HFF-Myc (cell line): ENCODE data around the gene CIPC.

ENCODE experiments used
- DNase-seq: peaks from one replicate; pipeline ENCODE4 v3.0.0-alpha.2; 2011; ENCODE audit warnings: low read depth; ENCODE audit errors: extremely low read depth
- H3K4me3 ChIP-seq: replicated peaks from 2 replicates; pipeline ENCODE4 v1.5.1; 2011; ENCODE audit warnings: low read depth, mild to moderate bottlenecking, control low read depth, low read length
- TF ChIP-seq, protein P1 (sequence below): IDR thresholded peaks from 2 replicates; pipeline ENCODE4 v1.5.1; 2012; ENCODE audit warnings: mild to moderate bottlenecking, low read depth, low read length, control low read depth; ENCODE audit errors: missing control alignments

The CIPC gene

DNA sequence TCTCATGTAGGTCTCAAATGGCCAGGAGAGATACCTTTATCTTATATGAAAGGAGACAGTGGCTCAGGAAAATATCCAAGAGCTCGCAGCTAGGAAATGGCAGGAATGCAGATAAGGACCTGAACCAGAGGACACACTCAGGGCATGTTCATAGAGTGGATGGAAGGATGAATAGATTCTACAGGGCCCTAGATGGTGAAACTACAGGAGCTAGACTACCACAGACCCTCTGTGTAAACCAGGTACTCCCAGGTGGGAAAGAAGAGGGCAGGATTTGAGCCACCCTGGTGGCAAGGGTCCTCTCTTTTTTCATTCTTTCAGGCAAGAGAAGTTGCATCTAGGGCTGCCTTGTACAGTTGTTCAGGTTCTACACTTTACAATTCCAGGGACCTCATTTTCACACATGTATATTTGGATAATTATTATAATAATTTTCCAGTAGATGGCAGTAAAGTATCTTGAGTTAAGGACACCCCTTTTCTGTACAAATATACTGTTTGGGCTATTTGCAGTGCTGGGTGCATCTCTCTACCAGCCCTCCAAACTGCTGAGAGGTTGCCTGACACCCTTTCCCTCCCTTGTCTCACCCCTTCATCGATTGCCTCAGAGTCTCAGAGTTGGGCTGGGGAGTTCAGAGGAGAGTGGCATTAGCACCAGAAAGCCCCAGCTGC is 54.0 kb downstream of the CIPC start:
- DNase-seq: no peak
- TF ChIP-seq, protein P1, sequence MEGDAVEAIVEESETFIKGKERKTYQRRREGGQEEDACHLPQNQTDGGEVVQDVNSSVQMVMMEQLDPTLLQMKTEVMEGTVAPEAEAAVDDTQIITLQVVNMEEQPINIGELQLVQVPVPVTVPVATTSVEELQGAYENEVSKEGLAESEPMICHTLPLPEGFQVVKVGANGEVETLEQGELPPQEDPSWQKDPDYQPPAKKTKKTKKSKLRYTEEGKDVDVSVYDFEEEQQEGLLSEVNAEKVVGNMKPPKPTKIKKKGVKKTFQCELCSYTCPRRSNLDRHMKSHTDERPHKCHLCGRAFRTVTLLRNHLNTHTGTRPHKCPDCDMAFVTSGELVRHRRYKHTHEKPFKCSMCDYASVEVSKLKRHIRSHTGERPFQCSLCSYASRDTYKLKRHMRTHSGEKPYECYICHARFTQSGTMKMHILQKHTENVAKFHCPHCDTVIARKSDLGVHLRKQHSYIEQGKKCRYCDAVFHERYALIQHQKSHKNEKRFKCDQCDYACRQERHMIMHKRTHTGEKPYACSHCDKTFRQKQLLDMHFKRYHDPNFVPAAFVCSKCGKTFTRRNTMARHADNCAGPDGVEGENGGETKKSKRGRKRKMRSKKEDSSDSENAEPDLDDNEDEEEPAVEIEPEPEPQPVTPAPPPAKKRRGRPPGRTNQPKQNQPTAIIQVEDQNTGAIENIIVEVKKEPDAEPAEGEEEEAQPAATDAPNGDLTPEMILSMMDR: peak; percentile 17
- H3K4me3 ChIP-seq: no peak overlapping the region

DNA sequence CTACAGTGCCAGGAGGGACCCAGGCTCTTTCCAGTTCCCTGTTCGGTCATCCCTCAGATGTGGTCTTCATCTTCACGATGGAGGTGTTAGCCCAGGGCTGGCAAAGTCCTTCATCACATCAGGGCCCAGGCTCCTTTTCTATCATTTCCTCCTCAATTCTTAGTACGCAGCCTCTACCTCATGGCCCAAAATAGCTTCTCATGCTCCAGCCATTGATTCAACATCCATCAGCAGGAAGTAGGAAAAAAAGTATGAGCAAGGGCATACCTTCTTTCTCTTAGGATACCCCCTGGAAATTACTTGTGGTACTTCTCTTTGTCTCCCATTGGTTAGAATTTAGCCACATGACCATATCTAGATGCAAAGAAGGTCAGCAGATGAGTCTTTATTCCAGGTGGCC is 55.7 kb downstream of the CIPC start:
- DNase-seq: no peak
- H3K4me3 ChIP-seq: no peak overlapping the region
- TF ChIP-seq, protein P1: no peak

DNA sequence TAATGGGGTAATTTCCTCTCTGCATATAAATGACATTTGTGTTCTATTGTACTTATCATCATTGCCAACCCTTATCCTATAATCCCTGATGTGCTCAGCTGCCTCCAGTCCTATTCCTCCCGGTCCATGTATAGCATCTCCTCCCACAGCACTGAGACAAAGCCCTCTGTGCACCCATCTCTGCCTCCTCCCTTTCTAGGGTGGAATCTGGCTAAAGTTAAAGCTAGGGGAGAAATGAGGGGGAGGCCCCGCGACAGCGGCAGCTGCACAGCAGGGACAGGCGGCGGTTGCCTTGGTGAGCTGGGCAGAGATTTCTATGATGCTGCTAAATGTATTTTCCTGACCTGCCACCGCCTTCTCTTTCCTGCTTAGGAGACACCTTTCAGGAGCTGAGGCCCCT is 56.4 kb downstream of the CIPC start:
- TF ChIP-seq, protein P1: no peak
- H3K4me3 ChIP-seq: no peak overlapping the region
- DNase-seq: no peak

DNA sequence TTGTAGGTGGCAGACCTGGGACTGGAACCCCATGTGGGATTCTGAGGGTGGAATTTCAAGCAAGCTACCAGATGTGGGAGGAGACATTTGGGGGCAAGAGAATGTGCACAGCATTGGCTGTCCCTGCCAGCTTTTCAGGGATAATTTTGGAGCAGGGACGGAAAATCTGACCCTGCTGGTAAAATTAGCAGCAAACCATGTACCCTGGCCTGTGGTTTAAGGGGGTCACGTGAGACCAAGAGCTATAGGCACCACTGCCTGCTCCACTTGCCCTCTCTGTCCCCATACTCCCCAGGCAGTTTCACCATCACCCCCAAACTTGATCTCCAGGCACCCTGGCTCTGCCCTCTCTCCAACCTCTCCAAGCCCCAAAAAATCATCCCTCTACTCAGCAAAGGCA is 57.0 kb downstream of the CIPC start:
- TF ChIP-seq, protein P1: no peak
- no peak for DNase-seq

DNA sequence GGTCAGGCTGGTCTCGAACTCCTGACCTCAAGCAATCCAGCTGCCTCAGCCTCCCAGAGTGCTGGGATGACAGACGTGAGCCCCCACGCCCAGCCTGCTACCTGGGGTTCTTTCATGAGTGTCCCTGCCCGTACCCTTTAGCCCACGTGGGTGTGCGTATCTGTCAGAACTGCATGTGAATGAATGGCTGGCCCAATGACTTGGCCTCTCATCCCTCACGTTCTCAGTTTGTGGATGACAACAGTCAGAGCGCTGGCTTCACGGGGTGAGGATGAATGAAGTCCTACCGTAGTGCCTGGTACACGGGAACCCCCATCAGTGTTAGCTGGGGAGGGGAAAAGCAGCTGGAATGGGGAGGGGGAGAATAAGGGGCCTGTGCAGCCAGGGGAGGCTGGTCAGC is 59.7 kb downstream of the CIPC start:
- TF ChIP-seq, protein P1: no peak
- no peak overlapping the region for H3K4me3 ChIP-seq
- DNase-seq: no peak

More for the DNA sequence above, 57.0 kb downstream of the CIPC start:
- H3K4me3 ChIP-seq: no peak overlapping the region

DNA sequence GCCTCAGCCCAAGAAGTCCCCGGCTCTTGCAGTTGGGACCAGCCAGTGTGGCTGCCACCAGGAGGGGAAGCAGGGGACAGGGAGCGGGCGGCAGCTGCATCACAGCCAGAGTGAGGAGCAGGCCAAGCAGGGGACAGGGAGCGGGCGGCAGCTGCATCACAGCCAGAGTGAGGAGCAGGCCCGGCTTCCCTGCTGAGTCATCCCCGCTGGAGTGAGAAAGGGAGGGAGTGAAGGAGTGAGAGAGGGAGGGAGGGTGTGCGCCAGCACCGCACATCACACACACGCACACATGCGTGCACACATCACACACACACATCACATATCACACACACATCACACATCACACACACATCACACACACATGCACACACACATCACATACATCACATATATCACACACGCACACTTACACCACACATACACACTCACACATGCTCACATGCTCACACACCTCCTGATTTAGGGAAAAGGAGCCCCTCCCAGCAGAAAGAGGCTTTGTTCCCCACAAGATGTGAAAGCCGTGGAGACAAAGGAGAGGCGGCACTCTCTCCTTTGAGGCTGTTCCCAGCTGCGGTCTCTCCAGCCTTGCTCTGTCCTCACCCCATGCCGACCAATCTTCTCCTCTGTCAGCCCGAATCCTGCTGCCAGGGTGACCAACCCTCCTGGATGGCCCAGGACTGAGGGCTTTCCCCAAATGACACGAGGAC is 60.3 kb downstream of the CIPC start:
- no peak overlapping the region for H3K4me3 ChIP-seq
- TF ChIP-seq, protein P1: no peak
- peak; percentile 27 for DNase-seq
